H9 (cell line): Measurements from ENCODE around the gene PRKAR2B. TPM values are rescaled to one million over a fixed set of nuclear protein-coding genes. Genes with fewer than 3 reads are reported as not detected.

ENCODE experiments used
- DNase-seq: peaks from one replicate; pipeline ENCODE4 v3.0.0-alpha.2; 2017
- H2AFZ ChIP-seq: one replicate; pipeline ENCODE4 v1.6.1; 2013; ENCODE audit warnings: mild to moderate bottlenecking, low read length, control low read depth, moderate library complexity
- H2AK5ac ChIP-seq: 2 replicates; pipeline ENCODE4 v1.6.1; 2013; ENCODE audit warnings: low read length, control low read depth, mixed read lengths; ENCODE audit not compliant: insufficient read length
- H2BK120ac ChIP-seq: one replicate; pipeline ENCODE4 v1.6.1; 2013; ENCODE audit warnings: low read depth, mild to moderate bottlenecking, low read length, control low read depth, inconsistent platforms; ENCODE audit not compliant: poor library complexity, severe bottlenecking
- H2BK12ac ChIP-seq: 2 replicates; pipeline ENCODE4 v1.6.1; 2013; ENCODE audit warnings: low read length, control low read depth, mixed read lengths, low read depth; ENCODE audit not compliant: insufficient read length
- H2BK15ac ChIP-seq: 2 replicates; pipeline ENCODE4 v1.6.1; 2013; ENCODE audit warnings: low read depth, low read length, control low read depth
- H2BK20ac ChIP-seq: one replicate; pipeline ENCODE4 v1.6.1; 2013; ENCODE audit warnings: low read depth, mild to moderate bottlenecking, low read length, control low read depth, inconsistent platforms; ENCODE audit not compliant: poor library complexity, severe bottlenecking
- H2BK5ac ChIP-seq: 2 replicates; pipeline ENCODE4 v1.6.1; 2013; ENCODE audit warnings: low read length, control low read depth, mixed read lengths; ENCODE audit not compliant: insufficient read length
- H3K14ac ChIP-seq: 2 replicates; pipeline ENCODE4 v1.6.1; 2013; ENCODE audit warnings: low read length, control low read depth; ENCODE audit not compliant: insufficient read depth
- H3K18ac ChIP-seq: 2 replicates; pipeline ENCODE4 v1.6.1; 2013; ENCODE audit warnings: low read depth, mild to moderate bottlenecking, mixed read lengths, low read length, control low read depth; ENCODE audit not compliant: insufficient read length
- H3K23ac ChIP-seq: 2 replicates; pipeline ENCODE4 v1.6.1; 2013; ENCODE audit warnings: low read length, control low read depth, mixed read lengths, low read depth; ENCODE audit not compliant: insufficient read length
- H3K23me2 ChIP-seq: 2 replicates; pipeline ENCODE4 v1.6.1; 2013; ENCODE audit warnings: low read depth, mild to moderate bottlenecking, mixed read lengths, low read length, control low read depth; ENCODE audit not compliant: insufficient read length, poor library complexity, severe bottlenecking
- H3K27ac ChIP-seq: 2 replicates; pipeline ENCODE4 v1.5.1; 2013; ENCODE audit warnings: low read length, control low read depth, mixed read lengths, low read depth; ENCODE audit not compliant: insufficient read length
- H3K27me3 ChIP-seq: 2 replicates; pipeline ENCODE4 v1.6.1; 2013; ENCODE audit warnings: low read length, control low read depth, inconsistent platforms; ENCODE audit not compliant: insufficient read depth
- H3K4ac ChIP-seq: 2 replicates; pipeline ENCODE4 v1.6.1; 2013; ENCODE audit warnings: low read depth, mild to moderate bottlenecking, control low read depth, inconsistent platforms, low read length, moderate library complexity
- H3K4me1 ChIP-seq: 2 replicates; pipeline ENCODE4 v1.6.1; 2013; ENCODE audit warnings: low read length, control low read depth, inconsistent platforms; ENCODE audit not compliant: insufficient read depth
- H3K4me2 ChIP-seq: 2 replicates; pipeline ENCODE4 v1.6.1; 2013; ENCODE audit warnings: low read length, control low read depth, mixed read lengths; ENCODE audit not compliant: insufficient read length, insufficient read depth
- H3K56ac ChIP-seq: 2 replicates; pipeline ENCODE4 v1.6.1; 2013; ENCODE audit warnings: low read depth, mild to moderate bottlenecking, mixed read lengths, low read length, control low read depth; ENCODE audit not compliant: insufficient read length
- H3K79me1 ChIP-seq: 2 replicates; pipeline ENCODE4 v1.6.1; 2013; ENCODE audit warnings: low read depth, mild to moderate bottlenecking, moderate library complexity, low read length, control low read depth, inconsistent platforms; ENCODE audit not compliant: insufficient read depth, poor library complexity, severe bottlenecking
- H3K79me2 ChIP-seq: 2 replicates; pipeline ENCODE4 v1.6.1; 2013; ENCODE audit warnings: low read length, control low read depth, inconsistent platforms; ENCODE audit not compliant: insufficient read depth
- H3K9ac ChIP-seq: 2 replicates; pipeline ENCODE4 v1.6.1; 2013; ENCODE audit warnings: low read length, control low read depth, mixed read lengths; ENCODE audit not compliant: insufficient read length; ENCODE audit errors: extremely low read depth
- H3K9me3 ChIP-seq: one replicate; pipeline ENCODE4 v1.6.1; 2013; ENCODE audit warnings: low read depth, low read length, inconsistent platforms; ENCODE audit not compliant: control insufficient read depth
- H3T11ph ChIP-seq: one replicate; pipeline ENCODE4 v1.6.1; 2013; ENCODE audit warnings: mild to moderate bottlenecking, low read length, control low read depth, inconsistent platforms
- H4K20me1 ChIP-seq: one replicate; pipeline ENCODE4 v1.6.1; 2013; ENCODE audit not compliant: control insufficient read depth, insufficient read length, insufficient read depth
- H4K5ac ChIP-seq: 2 replicates; pipeline ENCODE4 v1.6.1; 2013; ENCODE audit warnings: low read depth, mild to moderate bottlenecking, mixed read lengths, low read length, control low read depth; ENCODE audit not compliant: insufficient read length
- H4K8ac ChIP-seq: replicated peaks from 2 replicates; pipeline ENCODE4 v1.6.1; 2013; ENCODE audit warnings: low read length, control low read depth, mixed read lengths, low read depth; ENCODE audit not compliant: insufficient read length
- H4K91ac ChIP-seq: 2 replicates; pipeline ENCODE4 v1.6.1; 2013; ENCODE audit warnings: low read depth, mild to moderate bottlenecking, moderate library complexity, mixed read lengths, low read length, control low read depth; ENCODE audit not compliant: insufficient read length
- H3K27ac Mint-ChIP-seq, 3 experiments: 2 replicates in 2 of 3; 3 replicates in 1 of 3; pipeline ENCODE4 v1.8.0; 2020 to 2021; ENCODE audit warnings: mixed read lengths in 3 of 3, mild to moderate bottlenecking in 1 of 3, moderate library complexity in 1 of 3
- H3K27me3 Mint-ChIP-seq: 2 replicates; pipeline ENCODE4 v1.8.0; 2021; ENCODE audit warnings: low read depth, mild to moderate bottlenecking, moderate library complexity, mixed read lengths
- H3K36me3 Mint-ChIP-seq, 3 experiments: 2 replicates in 2 of 3; 3 replicates in 1 of 3; pipeline ENCODE4 v1.8.0; 2020 to 2021; ENCODE audit warnings: low read depth in 3 of 3, mixed read lengths in 3 of 3; ENCODE audit not compliant: insufficient read depth in 1 of 3
- H3K4me1 Mint-ChIP-seq, 2 experiments: 2 replicates each; pipeline ENCODE4 v1.8.0; 2020; ENCODE audit warnings: mixed read lengths in 2 of 2
- H3K4me3 Mint-ChIP-seq, 2 experiments: 2 replicates in 1 of 2; 3 replicates in 1 of 2; pipeline ENCODE4 v1.8.0; 2020 to 2021; ENCODE audit warnings: mild to moderate bottlenecking in 2 of 2, mixed read lengths in 2 of 2, moderate library complexity in 1 of 2
- H3K9me3 Mint-ChIP-seq, 2 experiments: 2 replicates in 1 of 2; 3 replicates in 1 of 2; pipeline ENCODE4 v1.8.0; 2020; ENCODE audit warnings: mild to moderate bottlenecking in 2 of 2, mixed read lengths in 2 of 2, moderate library complexity in 1 of 2
- CTCF ChIP-seq: fragments of 200-600 bp; sonication (generic); conservative IDR thresholded peaks from 3 replicates; pipeline ENCODE4 v1.8.0; 2021; ENCODE audit warnings: antibody characterized with exemption, mild to moderate bottlenecking
- WGBS: extraction: QIAGEN DNeasy Blood & Tissue Kit; methylation state at CpG from one replicate; pipeline ENCODE4 v1.1.7; 2013; ENCODE audit warnings: missing lambda C conversion rate, low lambda C conversion rate, mixed read lengths; ENCODE audit not compliant: insufficient read length; ENCODE audit errors: extremely low coverage; 5-methylcytosine and 5-hydroxymethylcytosine counted together
- total RNA-seq: library from RNA; stranded (reverse); gene quantifications from 2 replicates; pipeline ENCODE4 v1.2.1, GENCODE V29; 2021

Gene PRKAR2B
- total RNA-seq, 1 experiment from 2014 or later: 16.6 TPM

DNA sequence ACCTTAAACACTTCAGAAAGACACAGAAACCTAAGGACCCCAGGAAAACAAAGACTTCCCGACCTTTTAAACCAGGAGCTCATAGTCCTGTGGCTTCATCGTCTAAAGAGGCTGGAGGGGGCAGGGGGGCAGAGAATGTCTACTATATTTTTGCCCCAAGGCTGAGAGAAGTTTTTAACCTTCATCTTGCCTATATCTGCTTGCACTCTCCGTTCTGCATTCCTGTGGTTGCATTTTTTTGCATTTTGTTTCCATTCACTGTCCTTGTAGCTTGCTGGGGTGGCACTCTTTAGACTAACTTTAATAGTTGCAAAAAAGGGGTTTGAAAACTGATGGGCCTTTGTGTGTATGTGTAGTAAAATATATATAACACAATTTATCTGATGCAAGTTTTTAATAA, 23.7 kb downstream of the PRKAR2B start:
- no peak overlapping the region for H3K18ac ChIP-seq
- no peak for DNase-seq
- H3K79me2 ChIP-seq: no peaks in the 10 kb centered on the region; the same call in 1 of the 2 replicates
- Mint-ChIP-seq H3K4me1 (peaks cover 20 to 33% of the 10 kb centered on the region in 2 experiments), H3K4me3 (no peak overlapping the region), H3K9me3 (no peaks in the 10 kb centered on the region), H3K27me3 (no peaks in the 10 kb centered on the region), H3K36me3 (peaks cover 2 to 6% (median 2%) of the 10 kb centered on the region in 3 experiments; a peak in 3 of 7 replicates), H3K27ac (no peak overlapping the region; a peak in 2 of 7 replicates)
- no peak overlapping the region for H2AK5ac ChIP-seq
- H2BK5ac ChIP-seq: no peak overlapping the region
- no peaks in the 10 kb centered on the region for H3K9me3 ChIP-seq
- H3K9ac ChIP-seq: no peak overlapping the region
- H3T11ph ChIP-seq: no peak overlapping the region
- H3K27ac ChIP-seq: no peak overlapping the region
- no peak overlapping the region for H3K4me2 ChIP-seq
- H3K23me2 ChIP-seq: no peaks in the 10 kb centered on the region
- no peaks in the 10 kb centered on the region for H3K27me3 ChIP-seq
- H4K5ac ChIP-seq: no peak overlapping the region
- no peak overlapping the region for H2BK15ac ChIP-seq
- no peak overlapping the region for H3K4ac ChIP-seq
- no peak overlapping the region for H3K56ac ChIP-seq
- peaks cover 4% of the 10 kb centered on the region; the same call in 1 of the 2 replicates for H3K4me1 ChIP-seq
- no peak overlapping the region for H4K91ac ChIP-seq
- H3K14ac ChIP-seq: no peak overlapping the region
- H2AFZ ChIP-seq: no peak overlapping the region
- H4K8ac ChIP-seq: no peak overlapping the region
- TF ChIP-seq CTCF: no peak
- no peak overlapping the region for H2BK120ac ChIP-seq
- no CpG with 5 or more reads among the region's 3 CpGs for WGBS
- H3K23ac ChIP-seq: no peak overlapping the region
- H2BK20ac ChIP-seq: no peak overlapping the region
- H2BK12ac ChIP-seq: no peak overlapping the region
- H4K20me1 ChIP-seq: no peaks in the 10 kb centered on the region
- no peaks in the 10 kb centered on the region for H3K79me1 ChIP-seq
